ENCODE measurements around the gene SLC9A3. TPM values are rescaled to one million over a fixed set of nuclear protein-coding genes. Genes with fewer than 3 reads are reported as not detected.

Gene SLC9A3
- total RNA-seq, 1 experiment from 2014 or later, result 1.5 TPM

GRCh38 chr5:526456-527088 is 2.3 kb upstream of the SLC9A3 start:
- TF ChIP-seq TCF7L2 (IDR thresholded peaks at IDR 0.05; ENCODE audit: borderline replicate concordance, extremely low read depth, insufficient read depth, insufficient read length) (no peak), EGR1 (IDR thresholded peaks at IDR 0.05; ENCODE audit: low read depth) (no peak), SP1 (IDR thresholded peaks at IDR 0.05; ENCODE audit: low read depth) (no peak), EZH2 (IDR thresholded peaks at IDR 0.05) (no peak), POLR2A (IDR thresholded peaks at IDR 0.05; ENCODE audit: borderline replicate concordance, extremely low read depth, insufficient read depth, insufficient read length) (no peak), CBX3 (IDR thresholded peaks at IDR 0.05; ENCODE audit: low read depth) (no peak), SIN3A (IDR thresholded peaks at IDR 0.05; ENCODE audit: low read depth) (no peak), RAD21 (IDR thresholded peaks at IDR 0.05; ENCODE audit: low read depth) (no peak), CEBPB (IDR thresholded peaks at IDR 0.05; ENCODE audit: low read depth) (no peak), REST (IDR thresholded peaks at IDR 0.05; ENCODE audit: low read depth) (no peak), MAX (IDR thresholded peaks at IDR 0.05) (no peak), YY1 (IDR thresholded peaks at IDR 0.05; ENCODE audit: extremely low read depth, insufficient replicate concordance, low read depth, low read length) (no peak), FOSL1 (IDR thresholded peaks at IDR 0.05; ENCODE audit: low read depth) (no peak), JUND (IDR thresholded peaks at IDR 0.05) (no peak)
- Histone ChIP-seq H3K79me2 (ENCODE audit: insufficient read depth, low read length) (no peaks in the 10 kb centered on the region), H2AFZ (ENCODE audit: low read depth, low read length, poor library complexity, severe bottlenecking) (no peak overlapping the region), H3K4me1 (ENCODE audit: control insufficient read depth in 1 of 2, insufficient read depth in 2 of 2, low read length in 2 of 2) (no peaks in the 10 kb centered on the region), H3K4me2 (ENCODE audit: low read length) (no peak overlapping the region), H3K4me3 (replicated peaks in 1 of 2; ENCODE audit: low read depth in 1 of 2, low read length in 2 of 2) (no peak overlapping the region), H4K20me1 (ENCODE audit: insufficient read depth) (no peaks in the 10 kb centered on the region), H3K9me2 (ENCODE audit: insufficient read depth) (no peaks in the 10 kb centered on the region), H3K27me3 (ENCODE audit: insufficient read depth, low read length) (peaks cover 15% of the 10 kb centered on the region; the same call in 1 of the 2 replicates), H3K9ac (ENCODE audit: low read length) (no peak overlapping the region), H3K9me3 (ENCODE audit: control insufficient read depth in 1 of 2, insufficient read depth in 1 of 2, low read depth in 1 of 2, low read length in 2 of 2) (no peaks in the 10 kb centered on the region), H3K27ac (ENCODE audit: low read depth, low read length) (no peak overlapping the region), H3K36me3 (ENCODE audit: control insufficient read depth in 1 of 2, insufficient read depth in 2 of 2, low read length in 2 of 2) (no peaks in the 10 kb centered on the region)
- ATAC-seq (no peak), DNase-seq (ENCODE audit: low read depth, low spot score) (no peak)
- BruUV-seq (replicated peaks), result no TSS peak
- ChIA-PET RAD21 (ENCODE audit: low non-redundant PET in 1 of 2, low total read pairs in 2 of 2, uncharacterized antibody in 2 of 2, unreplicated experiment in 2 of 2) (no interaction called here), CTCF (no interaction called here), POLR2A (no interaction called here)
- intact Hi-C loops (cut with micrococcal nuclease), result no loop called here
